ENCODE data around the gene CYYR1. TPM values are rescaled to one million over a fixed set of nuclear protein-coding genes. Genes with fewer than 3 reads are reported as not detected.
"Not testable (repeated sequence)": the region's sequence is repeated elsewhere in the genome, so short reads cannot be mapped to it uniquely, and the experiment has no call there.

The CYYR1 gene
- total and polyA plus RNA-seq, 7 donors, result 1.8 to 13.0 (median 4.5) TPM

DNA sequence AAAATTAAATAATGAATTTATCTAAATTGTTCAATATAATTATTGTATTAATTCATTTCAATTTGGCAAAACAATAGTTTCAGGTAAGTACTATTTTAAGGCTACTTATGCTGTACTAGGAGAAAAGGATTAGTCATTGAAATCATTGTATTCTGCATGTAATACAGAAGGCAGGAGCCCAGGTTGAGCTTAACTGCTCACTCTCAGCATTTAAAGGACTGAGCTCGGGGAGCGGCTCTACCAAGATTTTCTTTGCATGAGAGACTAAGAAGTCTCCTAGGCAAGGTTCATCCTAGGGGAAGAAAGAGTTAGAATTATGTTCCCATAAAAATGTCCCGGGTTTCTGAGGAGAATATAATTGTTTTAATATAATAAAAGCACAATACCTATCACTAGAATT, 112.5 kb downstream of the CYYR1 start:
- H3K4me1 ChIP-seq, result no peaks in the 10 kb centered on the region
- H3K4me3 ChIP-seq, result no peak overlapping the region
- 82 to 88% methylated on average over 3 of the region's 3 CpGs for WGBS, 2 donors
- no peaks in the 10 kb centered on the region for H3K27me3 ChIP-seq
- TF ChIP-seq CTCF (IDR thresholded peaks at IDR 0.05), result no peak
- TF ChIP-seq POLR2A (IDR thresholded peaks at IDR 0.05), result no peak
- TF ChIP-seq EP300 (IDR thresholded peaks at IDR 0.05), result no peak
- no peak for TF ChIP-seq POLR2AphosphoS5 (IDR thresholded peaks at IDR 0.05)
- no peaks in the 10 kb centered on the region for H3K9me3 ChIP-seq
- DNase-seq, result no peak
- H3K27ac ChIP-seq, result no peak overlapping the region
- intact Hi-C loops (cut with DNase I), result no loop called here
- H3K36me3 ChIP-seq, result no peaks in the 10 kb centered on the region

GRCh38 chr21:26458854-26459253, 114.2 kb downstream of the CYYR1 start:
- H3K4me3 ChIP-seq; H3K36me3 ChIP-seq; H3K4me1 ChIP-seq; H3K27ac ChIP-seq; DNase-seq; H3K27me3 ChIP-seq; H3K9me3 ChIP-seq; intact Hi-C loops (cut with DNase I): not testable (repeated sequence)
- 66 to 88% methylated on average over 3 of the region's 3 CpGs for WGBS, 2 donors

- 94 to 96% methylated on average over 3 of the region's 3 CpGs for WGBS, 2 donors
- Histone ChIP-seq H3K27ac (no peak overlapping the region), H3K4me3 (no peak overlapping the region), H3K27me3 (no peaks in the 10 kb centered on the region), H3K9me3 (no peaks in the 10 kb centered on the region), H3K4me1 (no peaks in the 10 kb centered on the region), H3K36me3 (no peaks in the 10 kb centered on the region)
- intact Hi-C loops (cut with DNase I), result no loop called here
- TF ChIP-seq POLR2A (IDR thresholded peaks at IDR 0.05) (no peak), CTCF (IDR thresholded peaks at IDR 0.05) (no peak), POLR2AphosphoS5 (IDR thresholded peaks at IDR 0.05) (no peak), EP300 (IDR thresholded peaks at IDR 0.05) (no peak)
- no peak for DNase-seq
Measured at GRCh38 chr21:26457817-26458216, 115.3 kb downstream of the CYYR1 start.

DNA sequence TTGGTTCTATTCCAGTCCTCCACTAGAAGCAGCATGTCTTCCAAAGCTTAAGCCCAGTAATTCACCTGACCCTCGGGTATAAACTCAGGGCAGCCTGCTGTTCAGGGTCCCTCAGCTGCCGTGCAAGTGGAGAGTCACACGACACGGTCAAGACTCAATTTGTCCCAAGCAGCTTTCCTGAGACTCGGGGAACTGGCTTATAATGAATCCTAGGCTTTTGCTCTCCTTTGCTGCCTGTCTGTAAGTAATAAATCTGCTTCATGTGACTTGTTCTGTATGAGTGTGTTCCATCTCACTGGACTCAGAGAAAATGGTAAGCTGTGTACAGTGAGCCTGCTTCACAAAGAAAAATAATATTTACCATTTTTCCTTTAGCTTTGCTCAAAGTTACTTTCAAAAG, 119.8 kb downstream of the CYYR1 start:
- H3K4me1 ChIP-seq, result no peaks in the 10 kb centered on the region
- H3K27me3 ChIP-seq, result no peaks in the 10 kb centered on the region
- intact Hi-C loops (cut with DNase I), result no loop called here
- H3K36me3 ChIP-seq, result no peaks in the 10 kb centered on the region
- H3K27ac ChIP-seq, result no peak overlapping the region
- no peak overlapping the region for H3K4me3 ChIP-seq
- no peaks in the 10 kb centered on the region for H3K9me3 ChIP-seq
- no peak for DNase-seq
- TF ChIP-seq POLR2AphosphoS5 (IDR thresholded peaks at IDR 0.05) (no peak), EP300 (IDR thresholded peaks at IDR 0.05) (no peak), POLR2A (IDR thresholded peaks at IDR 0.05) (no peak), CTCF (IDR thresholded peaks at IDR 0.05) (no peak)
- WGBS, 2 donors, result 83 to 84% methylated on average over 5 of the region's 5 CpGs

DNA sequence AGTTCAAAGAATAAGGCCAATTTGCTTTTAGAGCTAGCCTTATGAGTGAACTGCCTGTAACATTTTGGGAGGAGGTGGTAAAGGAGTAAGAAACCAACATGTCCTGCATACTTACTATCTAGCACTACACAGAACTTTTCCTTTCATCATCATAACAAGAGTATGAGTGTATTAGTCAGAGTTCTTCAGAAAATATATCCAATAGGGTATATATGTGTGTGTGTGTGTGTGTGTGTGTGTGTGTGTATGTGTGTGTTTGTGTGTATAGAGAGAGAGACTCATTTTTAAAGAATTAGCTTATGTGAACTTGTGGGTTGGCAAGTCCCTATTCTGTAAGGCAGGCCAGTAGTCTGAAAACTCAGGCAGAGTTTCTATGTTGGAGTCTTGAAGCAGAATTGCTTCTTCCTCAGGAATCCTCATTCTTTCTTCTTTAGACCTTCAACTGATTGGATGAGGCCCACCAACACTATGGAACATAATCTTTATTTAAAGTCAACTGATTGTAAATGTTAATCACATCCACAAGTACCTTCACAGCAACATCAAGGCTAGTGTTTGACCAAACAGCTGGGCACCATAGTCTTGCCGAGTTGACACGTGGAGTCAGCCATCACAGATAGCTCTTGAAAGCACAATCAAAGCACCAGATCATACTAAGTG, 121.9 kb downstream of the CYYR1 start:
- TF ChIP-seq POLR2AphosphoS5 (IDR thresholded peaks at IDR 0.05), result no peak
- no peak for TF ChIP-seq CTCF (IDR thresholded peaks at IDR 0.05)
- no peak for TF ChIP-seq POLR2A (IDR thresholded peaks at IDR 0.05)
- TF ChIP-seq EP300 (IDR thresholded peaks at IDR 0.05), result no peak
- DNase-seq, result no peak
- no peaks in the 10 kb centered on the region for H3K4me1 ChIP-seq
- H3K27ac ChIP-seq, result no peak overlapping the region
- H3K9me3 ChIP-seq, result no peaks in the 10 kb centered on the region
- H3K27me3 ChIP-seq, result no peaks in the 10 kb centered on the region
- intact Hi-C loops (cut with DNase I), result no loop called here
- 84 to 94% methylated on average over 2 of the region's 2 CpGs for WGBS, 2 donors
- no peaks in the 10 kb centered on the region for H3K36me3 ChIP-seq
- H3K4me3 ChIP-seq, result no peak overlapping the region
